Measurements from ENCODE around the gene ZEB1.

DNA sequence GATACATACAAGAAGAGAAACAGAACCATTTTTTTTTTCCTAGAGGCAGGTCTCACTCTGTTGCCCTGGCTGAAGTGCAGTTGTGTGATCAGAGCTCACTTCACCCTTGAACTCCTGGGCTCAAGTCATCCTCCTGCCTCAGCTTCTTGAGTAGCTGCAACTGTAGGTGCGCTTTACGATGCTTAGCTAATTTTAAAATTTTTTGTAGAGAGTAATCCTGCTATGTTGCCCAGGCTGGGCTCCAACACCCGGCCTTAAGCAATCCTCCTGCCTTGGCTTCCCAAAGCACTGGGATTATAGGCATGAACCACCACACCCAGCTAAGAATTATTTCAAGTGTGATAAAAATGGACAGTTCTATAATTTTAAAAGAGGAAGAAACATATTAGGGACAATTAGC is 5.6 kb upstream of the ZEB1 start:
- TF ChIP-seq ELF4 (IDR thresholded peaks at IDR 0.05) (no peak), HDGF (IDR thresholded peaks at IDR 0.05; ENCODE audit: borderline replicate concordance) (no peak), FOXM1 (IDR thresholded peaks at IDR 0.05; ENCODE audit: borderline replicate concordance) (no peak), L3MBTL2 (conservative IDR thresholded peaks at IDR 0.05) (no peak)

All from HEK293T (cell line).